Karpas-422 (cell line): ENCODE data around the gene SH3PXD2B. TPM values are rescaled to one million over a fixed set of nuclear protein-coding genes. Genes with fewer than 3 reads are reported as not detected.

Experiments
- DNase-seq: peaks from one replicate; pipeline ENCODE4 v3.0.0-alpha.2; 2015
- H2AFZ ChIP-seq: fragments of 200-600 bp; sonication (generic); 2 replicates; pipeline ENCODE4 v1.6.1; 2014; ENCODE audit warnings: antibody characterized with exemption, low read length, mixed read lengths
- H3K27ac ChIP-seq: fragments of 200-600 bp; sonication (generic); 2 replicates; pipeline ENCODE4 v1.5.1; 2014; ENCODE audit warnings: mild to moderate bottlenecking, low read length, moderate library complexity
- H3K27me3 ChIP-seq: fragments of 200-600 bp; sonication (generic); 2 replicates; pipeline ENCODE4 v1.6.1; 2014; ENCODE audit warnings: low read length, mixed read lengths
- H3K36me3 ChIP-seq: fragments of 200-600 bp; sonication (generic); 2 replicates; pipeline ENCODE4 v1.6.1; 2014; ENCODE audit warnings: low read length, mixed read lengths; ENCODE audit not compliant: insufficient read depth
- H3K4me1 ChIP-seq: fragments of 200-600 bp; sonication (generic); 2 replicates; pipeline ENCODE4 v1.6.1; 2014; ENCODE audit warnings: mild to moderate bottlenecking, low read length, mixed read lengths
- H3K4me2 ChIP-seq: fragments of 200-600 bp; sonication (generic); 2 replicates; pipeline ENCODE4 v1.6.1; 2014; ENCODE audit warnings: low read length, low read depth, mild to moderate bottlenecking; ENCODE audit not compliant: poor library complexity, severe bottlenecking
- H3K4me3 ChIP-seq: fragments of 200-600 bp; sonication (generic); 2 replicates; pipeline ENCODE4 v1.5.1; 2014; ENCODE audit warnings: mild to moderate bottlenecking, antibody characterized with exemption, low read length, mixed read lengths
- H3K79me2 ChIP-seq: fragments of 200-600 bp; sonication (generic); 2 replicates; pipeline ENCODE4 v1.6.1; 2014; ENCODE audit warnings: mild to moderate bottlenecking, low read length, mixed read lengths
- H3K9ac ChIP-seq: fragments of 200-600 bp; sonication (generic); 2 replicates; pipeline ENCODE4 v1.6.0; 2014; ENCODE audit warnings: low read length
- H3K9me2 ChIP-seq: fragments of 200-600 bp; sonication (generic), shearing (Covaris generic); replicated peaks from 2 replicates; pipeline ENCODE4 v1.6.0; 2014; ENCODE audit warnings: mild to moderate bottlenecking, low read length, moderate library complexity; ENCODE audit not compliant: insufficient read depth
- H3K9me3 ChIP-seq: fragments of 300-700, 200-600 bp; sonication (generic); 2 replicates; pipeline ENCODE4 v1.6.1; 2014; ENCODE audit warnings: low read length, mixed read lengths
- H4K20me1 ChIP-seq: fragments of 200-600 bp; sonication (generic); 2 replicates; pipeline ENCODE4 v1.6.1; 2014; ENCODE audit warnings: mild to moderate bottlenecking, antibody characterized with exemption, low read length, low read depth; ENCODE audit not compliant: insufficient read depth
- total RNA-seq: library from RNA; depleted of rRNA; stranded (reverse); fragments of >200 nt; shearing (Covaris generic); gene quantifications from 2 replicates; pipeline ENCODE4 v1.2.3, GENCODE V29; 2014; ENCODE audit warnings: low replicate concordance; rRNA removed

SH3PXD2B gene
- total RNA-seq, 1 experiment from 2014 or later, result 0.15 TPM

DNA sequence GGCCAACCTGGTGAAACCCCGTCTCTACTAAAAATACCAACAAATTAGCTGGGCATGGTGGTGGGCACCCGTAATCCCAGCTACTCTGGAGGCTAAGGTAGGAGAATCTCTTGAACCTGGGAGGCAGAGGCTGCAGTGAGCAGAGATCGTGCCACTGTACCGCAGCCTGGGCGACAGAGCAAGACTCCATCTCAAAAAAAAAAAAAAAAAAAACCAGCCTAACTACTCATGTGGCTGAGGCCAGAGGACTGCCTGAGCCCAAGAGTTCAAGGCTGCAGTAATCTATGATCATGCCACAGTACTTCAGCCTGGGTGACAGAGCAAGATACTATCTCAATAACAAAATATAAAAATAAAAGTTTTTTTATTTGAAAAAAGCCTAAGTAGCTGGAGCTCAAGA, 174.0 kb downstream of the SH3PXD2B start:
- H3K27me3 ChIP-seq, result no peaks in the 10 kb centered on the region
- H3K9me2 ChIP-seq, result no peaks in the 10 kb centered on the region
- no peak overlapping the region for H2AFZ ChIP-seq
- DNase-seq, result no peak
- H3K4me2 ChIP-seq, result no peak overlapping the region
- peaks cover 4% of the 10 kb centered on the region; the same call in 1 of the 2 replicates for H4K20me1 ChIP-seq
- peaks cover 81% of the 10 kb centered on the region for H3K79me2 ChIP-seq
- no peaks in the 10 kb centered on the region for H3K9me3 ChIP-seq
- no peak overlapping the region for H3K4me3 ChIP-seq
- H3K27ac ChIP-seq, result no peak overlapping the region
- no peak overlapping the region for H3K9ac ChIP-seq
- peaks cover 8% of the 10 kb centered on the region; the same call in 1 of the 2 replicates for H3K36me3 ChIP-seq
- peaks cover 40% of the 10 kb centered on the region for H3K4me1 ChIP-seq

DNA sequence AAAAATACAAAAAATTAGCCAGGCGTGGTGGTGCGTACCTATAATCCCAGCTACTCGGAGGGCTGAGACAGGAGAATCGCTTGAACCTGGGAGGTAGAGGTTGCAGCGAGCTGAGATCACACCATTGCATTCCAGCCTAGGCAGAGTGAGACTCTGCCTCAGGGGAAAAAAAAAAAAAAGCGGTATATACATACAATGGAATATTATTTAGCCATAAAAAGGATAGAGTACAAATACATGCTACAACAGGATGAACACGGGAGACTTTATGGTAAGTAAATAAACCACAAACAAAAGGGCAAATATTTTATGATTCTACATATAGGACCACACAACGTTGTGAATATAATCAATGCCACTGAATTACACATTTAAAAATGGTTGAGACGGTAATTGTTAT, 176.0 kb downstream of the SH3PXD2B start:
- H3K9me3 ChIP-seq, result no peaks in the 10 kb centered on the region
- DNase-seq, result no peak
- H3K27ac ChIP-seq, result no peak overlapping the region
- no peak overlapping the region for H3K4me3 ChIP-seq
- no peak overlapping the region for H2AFZ ChIP-seq
- H3K27me3 ChIP-seq, result no peaks in the 10 kb centered on the region
- peaks cover 100% of the 10 kb centered on the region for H3K79me2 ChIP-seq
- peaks cover 47% of the 10 kb centered on the region for H3K4me1 ChIP-seq
- no peaks in the 10 kb centered on the region for H3K9me2 ChIP-seq
- peaks cover 4% of the 10 kb centered on the region; the same call in 1 of the 2 replicates for H4K20me1 ChIP-seq
- peaks cover 8% of the 10 kb centered on the region; the same call in 1 of the 2 replicates for H3K36me3 ChIP-seq
- no peak overlapping the region for H3K4me2 ChIP-seq
- H3K9ac ChIP-seq, result no peak overlapping the region

DNA sequence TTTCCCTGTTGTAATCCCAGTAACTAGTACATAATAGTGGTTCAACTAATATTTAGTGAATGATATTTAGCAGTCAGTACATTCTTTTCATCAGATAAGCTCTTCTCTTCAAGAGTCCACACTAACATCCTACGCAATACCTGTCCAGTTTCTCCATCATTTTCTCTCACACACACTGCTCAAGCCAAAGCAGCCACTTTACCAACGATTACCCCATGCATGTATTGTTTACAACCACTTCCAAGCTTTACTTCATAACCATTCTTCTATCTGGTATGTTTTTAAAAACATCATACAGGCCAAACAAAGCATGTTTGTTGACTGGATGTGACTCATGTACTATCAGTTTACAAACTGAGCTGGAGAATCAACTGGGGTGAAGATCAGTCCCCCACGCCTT, 178.1 kb downstream of the SH3PXD2B start:
- H3K4me2 ChIP-seq, result no peak overlapping the region
- DNase-seq, result no peak
- H3K27me3 ChIP-seq, result no peaks in the 10 kb centered on the region
- H3K79me2 ChIP-seq, result peaks cover 99% of the 10 kb centered on the region
- H3K4me3 ChIP-seq, result no peak overlapping the region
- H3K9me3 ChIP-seq, result no peaks in the 10 kb centered on the region
- peaks cover 8% of the 10 kb centered on the region; the same call in 1 of the 2 replicates for H3K36me3 ChIP-seq
- H3K9ac ChIP-seq, result no peak overlapping the region
- H3K4me1 ChIP-seq, result peaks cover 53% of the 10 kb centered on the region
- peaks cover 4% of the 10 kb centered on the region; the same call in 1 of the 2 replicates for H4K20me1 ChIP-seq
- H3K9me2 ChIP-seq, result no peaks in the 10 kb centered on the region
- no peak overlapping the region; the same call in 1 of the 2 replicates for H3K27ac ChIP-seq
- no peak overlapping the region for H2AFZ ChIP-seq

Other genes starting within 250 kb of the SH3PXD2B start
- 11.0 and 15.1 TPM in 2 replicates for gene UBTD2, start 170.8 kb downstream of the SH3PXD2B start, total RNA-seq
- not detected in 2 replicates for gene NEURL1B, start 186.7 kb upstream of the SH3PXD2B start, total RNA-seq